CD4-positive, alpha-beta T cell treated with Interleukin-12 subunit alpha and Interleukin-12 subunit beta, for 1 hour (primary cell): ENCODE data around the gene CNTNAP2.
"Not testable (repeated sequence)": the region's sequence is repeated elsewhere in the genome, so short reads cannot be mapped to it uniquely, and the experiment has no call there.

Source experiments
- DNase-seq: peaks from one replicate; pipeline ENCODE4 v3.0.0-alpha.2; 2020

The CNTNAP2 gene

DNA sequence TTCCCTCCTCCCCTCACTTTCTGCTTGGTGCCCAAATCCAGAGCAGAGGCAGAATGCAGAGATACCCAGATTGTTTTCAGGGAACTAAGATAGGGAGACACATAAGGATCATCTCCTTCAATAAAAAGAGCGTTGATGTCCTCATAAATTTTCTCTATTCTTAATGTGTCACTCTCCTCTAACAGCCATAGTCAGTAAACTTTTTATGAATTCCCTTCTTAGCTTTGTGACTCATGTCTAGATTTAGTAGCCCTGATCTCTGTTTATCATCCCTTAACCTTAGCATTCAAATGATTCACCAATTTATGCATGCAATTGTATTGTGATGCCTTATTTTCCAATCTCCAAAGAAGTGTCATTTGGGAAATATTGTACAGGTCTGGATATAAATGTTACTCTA lies 1478.4 kb downstream of the CNTNAP2 start:
- DNase-seq, result no peak

DNA sequence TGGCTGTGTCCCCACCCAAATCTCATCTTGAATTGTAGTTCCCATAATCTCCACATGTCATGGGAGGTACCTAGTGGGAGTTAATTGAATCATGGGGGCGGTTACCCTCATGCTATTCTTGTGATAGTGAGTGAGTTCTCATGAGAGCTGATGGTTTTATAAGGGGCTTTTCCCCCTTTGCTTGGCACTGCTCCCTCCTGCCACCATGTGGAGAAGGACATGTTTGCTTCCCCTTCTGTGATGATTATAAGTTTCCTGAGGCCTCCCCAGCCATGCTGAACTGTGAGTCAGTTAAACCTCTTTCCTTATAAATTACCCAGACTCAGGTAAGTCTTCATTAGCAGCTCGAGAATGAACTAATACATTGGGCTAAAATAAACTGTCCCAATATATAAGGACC lies 1482.1 kb downstream of the CNTNAP2 start:
- not testable (repeated sequence) for DNase-seq

- no peak for DNase-seq
Observed at GRCh38 chr7:147605323-147605722, 1488.7 kb downstream of the CNTNAP2 start.

GRCh38 chr7:147607157-147607800 lies 1490.7 kb downstream of the CNTNAP2 start:
- no peak for DNase-seq

- no peak for DNase-seq
Observed at GRCh38 chr7:147611431-147611830, 1494.8 kb downstream of the CNTNAP2 start.

- DNase-seq, result no peak
Observed at GRCh38 chr7:147635288-147635687, 1518.7 kb downstream of the CNTNAP2 start.

- DNase-seq, result no peak
Observed at GRCh38 chr7:147636553-147636952, 1520.0 kb downstream of the CNTNAP2 start.

GRCh38 chr7:147638566-147638965 lies 1522.0 kb downstream of the CNTNAP2 start:
- no peak for DNase-seq

DNA sequence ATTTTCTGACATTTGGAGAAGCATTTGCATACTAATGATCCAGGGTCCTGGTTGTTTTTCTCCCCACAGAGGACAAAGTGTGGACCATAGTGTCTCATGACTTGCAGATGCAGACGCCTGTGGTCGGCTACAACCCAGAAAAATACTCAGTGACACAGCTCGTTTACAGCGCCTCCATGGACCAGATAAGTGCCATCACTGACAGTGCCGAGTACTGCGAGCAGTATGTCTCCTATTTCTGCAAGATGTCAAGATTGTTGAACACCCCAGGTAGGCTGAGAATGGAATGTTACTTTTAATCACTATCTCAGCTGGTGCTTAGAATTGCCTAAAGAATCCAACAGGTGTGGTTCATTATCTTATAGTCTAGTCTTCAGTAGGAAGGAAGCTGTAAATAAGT lies 1522.4 kb downstream of the CNTNAP2 start:
- no peak for DNase-seq

- DNase-seq, result no peak
Observed at GRCh38 chr7:147639751-147640150, 1523.2 kb downstream of the CNTNAP2 start.

DNA sequence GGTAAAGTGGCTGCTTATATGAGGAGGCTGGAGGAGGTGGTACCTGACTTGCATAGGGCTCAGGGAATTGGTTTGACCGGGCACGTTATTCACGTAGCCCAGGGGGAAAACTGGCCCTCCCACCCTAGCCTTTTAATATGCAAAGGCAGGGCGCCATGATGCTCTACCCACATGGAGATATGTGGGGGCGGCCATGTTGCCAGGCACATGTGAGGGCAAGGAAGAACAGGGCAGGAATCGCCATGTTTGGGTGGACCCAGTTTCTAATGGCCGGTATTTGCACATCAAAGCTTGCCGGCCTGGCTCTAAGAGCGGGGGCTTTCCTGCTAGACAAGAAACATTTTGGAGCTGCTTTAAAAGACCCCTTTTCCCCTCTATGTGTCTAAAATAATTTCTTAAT lies 1524.2 kb downstream of the CNTNAP2 start:
- DNase-seq, result no peak

GRCh38 chr7:147646568-147646967 lies 1530.0 kb downstream of the CNTNAP2 start:
- DNase-seq, result no peak

GRCh38 chr7:147650991-147651390 lies 1534.4 kb downstream of the CNTNAP2 start:
- DNase-seq, result no peak

DNA sequence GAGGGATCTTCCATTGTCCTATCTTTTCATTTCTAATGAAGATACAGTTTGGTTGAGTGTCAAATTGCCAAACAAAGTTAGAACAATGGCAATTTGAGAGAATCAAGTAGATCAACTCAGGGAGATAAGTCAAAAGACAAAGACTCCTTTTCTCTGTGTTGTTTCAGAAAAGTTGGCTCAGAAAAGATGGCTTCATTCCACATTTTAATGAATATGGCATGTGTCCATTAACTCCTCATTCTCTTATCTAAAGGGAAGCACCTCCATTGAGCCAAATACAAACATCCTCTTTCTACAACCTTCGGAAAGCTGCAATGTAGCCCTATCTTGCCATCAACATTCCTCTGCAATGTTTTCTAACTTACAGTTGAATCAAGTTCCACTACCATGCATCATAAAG lies 1535.0 kb downstream of the CNTNAP2 start:
- DNase-seq, result no peak

DNA sequence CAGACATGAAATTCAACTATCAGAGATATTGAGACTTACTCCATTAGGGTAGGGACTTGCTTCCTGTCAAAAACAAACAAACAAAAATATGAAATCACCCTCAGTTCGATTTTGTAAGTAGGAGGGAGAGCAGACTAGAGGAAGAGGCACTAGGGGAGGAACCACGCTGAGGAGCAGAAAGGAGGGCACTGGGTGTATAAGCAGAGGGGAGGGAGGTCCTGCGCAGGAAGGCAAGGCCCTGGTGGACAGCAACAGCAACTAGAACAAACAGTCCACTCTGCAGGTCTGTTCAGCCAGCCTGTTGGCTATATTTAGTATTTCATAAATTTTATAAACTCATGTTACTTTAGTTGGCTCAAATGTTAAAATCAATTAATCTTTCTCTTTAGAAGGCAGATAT lies 1536.9 kb downstream of the CNTNAP2 start:
- DNase-seq, result no peak

- no peak for DNase-seq
Observed at GRCh38 chr7:147658392-147658967, 1541.9 kb downstream of the CNTNAP2 start.

DNA sequence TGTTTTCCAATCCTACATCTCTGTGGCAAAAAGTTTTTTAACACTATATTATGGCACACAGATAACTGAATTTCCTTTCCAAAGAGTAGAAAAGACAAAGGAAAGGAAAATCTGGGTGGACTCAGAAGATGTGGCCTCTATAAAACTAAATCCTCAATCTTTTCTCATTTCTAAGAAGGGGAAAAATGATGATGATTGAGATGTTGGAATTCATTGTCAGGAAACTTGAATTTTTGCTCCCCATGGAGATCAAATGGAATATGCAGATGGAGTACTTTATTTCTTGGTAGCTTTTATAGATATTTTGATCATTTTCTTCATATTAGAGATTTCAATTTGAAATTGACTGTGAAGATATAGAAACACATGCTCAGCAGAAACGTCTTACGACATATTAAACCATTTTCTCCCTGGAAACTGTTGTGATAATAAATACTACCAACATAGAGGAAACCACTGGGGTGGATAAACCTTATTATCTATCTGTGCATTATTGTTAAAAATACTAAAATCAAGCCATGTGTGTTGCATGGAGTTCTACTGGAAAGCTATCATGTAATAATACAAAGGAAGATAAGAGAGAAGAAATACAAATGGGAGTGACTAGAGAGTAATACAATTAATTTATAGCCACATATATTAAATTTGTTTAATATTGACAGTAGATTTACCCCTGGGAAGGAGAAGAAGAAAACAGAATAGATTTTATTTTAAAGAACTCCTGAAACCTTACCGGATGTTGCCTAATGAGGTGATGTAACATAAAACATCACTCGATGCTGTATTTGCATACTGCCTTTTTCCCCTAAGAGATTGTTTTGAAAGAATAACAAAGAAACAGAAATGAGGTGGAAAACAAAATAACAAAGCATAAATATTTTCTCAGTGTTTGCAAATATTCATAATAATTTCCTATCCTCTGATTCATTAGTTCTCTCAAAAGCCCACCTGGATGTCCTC lies 1542.7 kb downstream of the CNTNAP2 start:
- DNase-seq, result no peak

DNA sequence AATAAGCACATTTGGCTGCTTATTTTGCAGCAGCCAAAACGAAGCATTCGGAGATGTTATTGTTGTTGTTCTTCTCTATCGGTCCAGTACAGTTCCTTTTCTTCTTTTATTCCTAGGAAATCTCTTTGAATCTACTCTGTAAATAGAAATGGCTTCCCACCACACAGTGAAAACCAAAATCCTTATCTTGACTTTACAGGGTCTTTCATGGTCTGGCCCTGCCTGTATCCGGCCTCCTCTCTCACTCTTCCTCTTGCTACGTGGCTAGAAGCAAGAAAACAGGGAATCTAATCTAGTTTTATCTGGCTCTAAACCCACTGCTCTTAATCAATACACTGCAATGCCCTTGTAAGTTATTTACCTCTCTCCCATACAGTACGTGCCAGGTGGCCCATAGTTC lies 1547.9 kb downstream of the CNTNAP2 start:
- DNase-seq, result no peak

DNA sequence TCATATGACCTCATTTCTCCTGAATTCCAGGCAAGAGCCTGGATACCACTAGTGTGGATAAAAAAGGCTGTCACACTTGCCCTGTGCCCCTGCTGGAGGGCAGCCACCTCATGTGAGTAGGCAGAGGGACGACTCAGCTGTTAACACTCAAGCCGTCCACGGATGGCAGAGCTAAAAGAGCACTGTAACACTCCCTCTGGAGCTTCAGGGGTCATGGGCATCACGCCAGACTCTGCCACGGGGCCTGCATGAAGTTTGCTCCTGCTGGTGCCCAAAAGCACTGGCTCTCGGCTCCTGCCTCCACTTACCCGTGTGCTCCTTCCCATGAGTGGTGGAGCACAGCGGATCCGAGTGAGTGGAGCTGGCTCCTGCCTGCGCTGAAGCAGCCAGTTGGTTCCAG lies 1554.2 kb downstream of the CNTNAP2 start:
- no peak for DNase-seq

- no peak for DNase-seq
Observed at GRCh38 chr7:147674705-147675104, 1558.1 kb downstream of the CNTNAP2 start.

- DNase-seq, result no peak
Observed at GRCh38 chr7:147678943-147679342, 1562.3 kb downstream of the CNTNAP2 start.

GRCh38 chr7:147681530-147681929 lies 1564.9 kb downstream of the CNTNAP2 start:
- no peak for DNase-seq

DNA sequence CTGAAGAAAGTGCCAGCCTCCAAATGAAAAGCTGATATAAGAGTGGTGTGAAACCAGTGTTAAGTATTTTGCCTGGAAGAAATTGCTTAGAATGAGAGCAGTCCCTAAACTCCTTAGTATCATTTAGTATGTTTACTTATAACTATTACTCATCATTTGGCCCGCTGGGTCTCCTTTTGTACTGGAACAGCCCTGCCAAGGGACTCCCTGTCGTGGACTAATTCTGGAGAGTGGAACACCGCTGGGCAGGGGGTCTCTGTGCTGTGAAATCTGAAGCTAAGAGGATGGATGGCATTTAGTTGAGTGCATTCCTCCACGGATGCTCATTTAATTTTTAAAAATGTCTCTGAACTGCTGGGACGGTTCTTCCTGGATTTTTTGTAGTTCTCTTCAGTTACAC lies 1584.1 kb downstream of the CNTNAP2 start:
- DNase-seq, result no peak

GRCh38 chr7:147707926-147708325 lies 1591.3 kb downstream of the CNTNAP2 start:
- no peak for DNase-seq
